WI38 (cell line): ENCODE measurements around the gene MCOLN3.

Source experiments
- H3K4me3 ChIP-seq: 2 replicates; pipeline ENCODE4 v1.5.1; 2011; ENCODE audit warnings: low read depth, mild to moderate bottlenecking, control low read depth, low read length
- CTCF ChIP-seq: IDR thresholded peaks from 2 replicates; pipeline ENCODE4 v1.5.1; 2012; ENCODE audit warnings: low read depth, mild to moderate bottlenecking, control low read depth, low read length

Gene MCOLN3

GRCh38 chr1:85048296-85049064 lies at the start of gene MCOLN3:
TSS of gene MCOLN3 (minus strand) at chr1:85048500. CDS start at chr1:85045360, 3,140 bp downstream.
- H3K4me3 ChIP-seq, result no peak within 1 kb of the TSS
- TF ChIP-seq CTCF, result no peak

- no peak for TF ChIP-seq CTCF
- no peak overlapping the region for H3K4me3 ChIP-seq
These were observed 45.3 kb upstream of the MCOLN3 start for GRCh38 chr1:85093644-85094043.

GRCh38 chr1:85091671-85092280 lies 43.5 kb upstream of the MCOLN3 start:
- TF ChIP-seq CTCF, result no peak
- no peak overlapping the region for H3K4me3 ChIP-seq

- H3K4me3 ChIP-seq, result no peak overlapping the region
- TF ChIP-seq CTCF, result no peak
These were observed 41.9 kb upstream of the MCOLN3 start for GRCh38 chr1:85090225-85090624.

GRCh38 chr1:85089203-85089602 lies 40.9 kb upstream of the MCOLN3 start:
- no peak overlapping the region for H3K4me3 ChIP-seq
- TF ChIP-seq CTCF, result no peak

- H3K4me3 ChIP-seq, result no peak overlapping the region
- no peak for TF ChIP-seq CTCF
These were observed 40.1 kb upstream of the MCOLN3 start for GRCh38 chr1:85088408-85088784.

- TF ChIP-seq CTCF, result no peak
- H3K4me3 ChIP-seq, result no peak overlapping the region
These were observed 39.5 kb upstream of the MCOLN3 start for GRCh38 chr1:85087659-85088407.
